ENCODE results near the gene EEFSEC.

DNA sequence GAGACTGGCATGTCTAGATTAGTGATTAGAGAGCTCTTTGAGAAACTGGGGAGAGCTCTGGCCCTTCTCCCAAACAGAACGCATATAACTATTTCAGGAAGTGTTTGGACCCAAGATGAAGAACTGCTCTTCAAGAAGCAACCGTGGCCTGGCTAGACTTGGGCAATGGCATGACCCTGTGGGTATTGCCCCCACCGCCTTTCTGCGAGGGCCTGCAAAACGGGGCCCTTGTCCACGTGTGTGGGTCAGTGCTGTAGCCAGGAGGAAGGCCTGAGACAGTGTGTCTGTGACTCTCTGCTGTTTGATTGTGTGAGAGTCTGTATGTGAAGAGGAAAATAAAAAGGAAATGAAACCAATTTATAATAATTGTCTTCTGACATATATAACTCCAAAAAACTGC is 42.5 kb downstream of the EEFSEC start:
- TF ChIP-seq, protein P1, sequence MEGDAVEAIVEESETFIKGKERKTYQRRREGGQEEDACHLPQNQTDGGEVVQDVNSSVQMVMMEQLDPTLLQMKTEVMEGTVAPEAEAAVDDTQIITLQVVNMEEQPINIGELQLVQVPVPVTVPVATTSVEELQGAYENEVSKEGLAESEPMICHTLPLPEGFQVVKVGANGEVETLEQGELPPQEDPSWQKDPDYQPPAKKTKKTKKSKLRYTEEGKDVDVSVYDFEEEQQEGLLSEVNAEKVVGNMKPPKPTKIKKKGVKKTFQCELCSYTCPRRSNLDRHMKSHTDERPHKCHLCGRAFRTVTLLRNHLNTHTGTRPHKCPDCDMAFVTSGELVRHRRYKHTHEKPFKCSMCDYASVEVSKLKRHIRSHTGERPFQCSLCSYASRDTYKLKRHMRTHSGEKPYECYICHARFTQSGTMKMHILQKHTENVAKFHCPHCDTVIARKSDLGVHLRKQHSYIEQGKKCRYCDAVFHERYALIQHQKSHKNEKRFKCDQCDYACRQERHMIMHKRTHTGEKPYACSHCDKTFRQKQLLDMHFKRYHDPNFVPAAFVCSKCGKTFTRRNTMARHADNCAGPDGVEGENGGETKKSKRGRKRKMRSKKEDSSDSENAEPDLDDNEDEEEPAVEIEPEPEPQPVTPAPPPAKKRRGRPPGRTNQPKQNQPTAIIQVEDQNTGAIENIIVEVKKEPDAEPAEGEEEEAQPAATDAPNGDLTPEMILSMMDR (IDR thresholded peaks at IDR 0.05 in 8 of 11, conservative IDR thresholded peaks at IDR 0.05 in 3 of 11), result no peak
- TF ChIP-seq POLR2A (IDR thresholded peaks at IDR 0.05), result no peak
